ENCODE results near the gene KIAA1549. TPM values are rescaled to one million over a fixed set of nuclear protein-coding genes. Genes with fewer than 3 reads are reported as not detected.

The KIAA1549 gene
- total and polyA plus RNA-seq, 2 of the 8 experiments (the other 6 are each of a cell fraction or from before 2014, with no cell fraction given): 6.5 to 17.3 TPM

GRCh38 chr7:138861051-138861450, 120.1 kb downstream of the KIAA1549 start:
- Histone ChIP-seq H4K8ac (ENCODE audit: extremely low read depth, insufficient read depth, low read length) (no peak overlapping the region), H4K20me1 (replicated peaks in 1 of 2; ENCODE audit: control insufficient read depth in 1 of 2, insufficient read depth in 2 of 2, low read length in 2 of 2) (no peaks in the 10 kb centered on the region), H4K91ac (replicated peaks; ENCODE audit: insufficient read length, low read length) (no peak overlapping the region), H3K27me3 (replicated peaks in 1 of 4; ENCODE audit: control insufficient read depth in 3 of 4, extremely low read depth in 1 of 4, insufficient read depth in 3 of 4, low read length in 3 of 4) (no peaks in the 10 kb centered on the region), H2BK20ac (ENCODE audit: low read length) (no peak overlapping the region), H3K9me3 (ENCODE audit: insufficient read depth in 2 of 2, low read depth in 1 of 2, low read length in 1 of 2) (no peaks in the 10 kb centered on the region), H3K36me3 (ENCODE audit: control insufficient read depth in 2 of 4, insufficient read depth in 4 of 4, low read length in 3 of 4) (peaks cover 3 to 16% (median 8%) of the 10 kb centered on the region in 4 experiments; a peak in 6 of 8 replicates), H3K23ac (ENCODE audit: insufficient read length) (no peak overlapping the region), H3K4me1 (replicated peaks in 1 of 4; ENCODE audit: control insufficient read depth in 3 of 4, insufficient read depth in 4 of 4, low read length in 3 of 4) (no peaks in the 10 kb centered on the region), H3K4me2 (ENCODE audit: insufficient read depth in 1 of 2, low read depth in 2 of 2, low read length in 2 of 2) (no peak overlapping the region), H3K56ac (replicated peaks; ENCODE audit: insufficient read length, low read depth, low read length) (no peak overlapping the region), H2BK15ac (ENCODE audit: low read length) (no peak overlapping the region), H3K23me2 (ENCODE audit: low read depth, low read length) (no peaks in the 10 kb centered on the region), H3K18ac (ENCODE audit: extremely low read depth, low read length) (no peak overlapping the region), H3K27ac (ENCODE audit: low read depth, low read length) (no peak overlapping the region), H2BK5ac (ENCODE audit: low read depth, low read length) (no peak overlapping the region), H3K79me2 (ENCODE audit: control insufficient read depth in 1 of 2, insufficient read depth in 2 of 2, low read length in 2 of 2) (no peaks in the 10 kb centered on the region), H3K4me3 (ENCODE audit: extremely low read depth in 1 of 4, insufficient read depth in 2 of 4, low read depth in 3 of 4, low read length in 4 of 4) (no peak overlapping the region), H2AFZ (ENCODE audit: low read length) (no peak overlapping the region), H2BK120ac (replicated peaks; ENCODE audit: low read depth, low read length) (no peak overlapping the region), H3K9ac (replicated peaks in 1 of 4; ENCODE audit: extremely low read depth in 1 of 4, low read depth in 3 of 4, low read length in 3 of 4) (no peak overlapping the region), H3K4ac (replicated peaks; ENCODE audit: insufficient read length, low read depth, low read length) (no peak overlapping the region), H2BK12ac (ENCODE audit: low read depth, low read length) (no peak overlapping the region), H2AK5ac (ENCODE audit: low read depth, low read length) (no peak overlapping the region), H4K5ac (ENCODE audit: insufficient read length, low read depth, low read length) (no peak overlapping the region), H3K14ac (ENCODE audit: insufficient read length) (no peak overlapping the region), H3K79me1 (ENCODE audit: low read depth, low read length) (no peaks in the 10 kb centered on the region)
- ChIA-PET CTCF (ENCODE audit: partially characterized antibody) (interaction anchor here (0.5 to 1.1 kb wide), 2 partner anchors 11 to 260 kb away, joined by 3 read pairs; no protein-coding TSS in a partner anchor), POLR2A (ENCODE audit: partially characterized antibody) (interaction anchor here (0.6 kb wide), 1 partner anchor 226 kb away, joined by 3 read pairs; no protein-coding TSS in a partner anchor)
- DNase-seq (ENCODE audit: low read depth in 1 of 2, low spot score in 2 of 2) (no peak), FAIRE-seq (no peak)
- 88% methylated on average over 16 of the region's 16 CpGs; no CpG with 5 or more reads in 1 of the 2 experiments for WGBS, 2 experiments (ENCODE audit: extremely low coverage in 1 of 2, insufficient coverage in 1 of 2, insufficient read length in 1 of 2, insufficient replicate concordance in 2 of 2, low coverage in 1 of 2, low lambda C conversion rate in 2 of 2, missing lambda C conversion rate in 1 of 2)
- no peak for TF ChIP-seq CHD1 (IDR thresholded peaks at IDR 0.05; ENCODE audit: low read depth, low read length)
- no peak for TF ChIP-seq RBBP5 (IDR thresholded peaks at IDR 0.05; ENCODE audit: borderline replicate concordance, low read depth, low read length)
- TF ChIP-seq EP300 (IDR thresholded peaks at IDR 0.05; ENCODE audit: borderline replicate concordance in 1 of 2, low read depth in 2 of 2, low read length in 2 of 2): no peak
- TF ChIP-seq TCF12 (IDR thresholded peaks at IDR 0.05; ENCODE audit: low read depth, low read length): no peak
- TF ChIP-seq RXRA (IDR thresholded peaks at IDR 0.05; ENCODE audit: insufficient read depth, low read depth, low read length): no peak
- no peak for TF ChIP-seq YY1 (IDR thresholded peaks at IDR 0.05; ENCODE audit: low read depth, low read length)
- no peak for TF ChIP-seq ATF2 (IDR thresholded peaks at IDR 0.05; ENCODE audit: low read length)
- TF ChIP-seq CEBPB (IDR thresholded peaks at IDR 0.05; ENCODE audit: low read depth, low read length): no peak

Measured in H1 (cell line).